C4-2B (cell line): ENCODE measurements around the gene RCSD1.
A peak's percentile ranks its signal among the peaks of the same experiment; 100 is the strongest.

Source experiments
- H3K27ac ChIP-seq: fragments of 450-650 bp; 2 replicates; pipeline ENCODE4 v1.5.1; 2017
- CTCF ChIP-seq: fragments of 450-650 bp; conservative IDR thresholded peaks from 2 replicates; pipeline ENCODE4 v1.5.1; 2017; ENCODE audit warnings: mild to moderate bottlenecking
- ZFX ChIP-seq: fragments of 450-650 bp; IDR thresholded peaks from 2 replicates; pipeline ENCODE4 v1.6.1; 2017

The RCSD1 gene

GRCh38 chr1:167592475-167592874, 37.6 kb upstream of the RCSD1 start:
- no peak overlapping the region for H3K27ac ChIP-seq
- TF ChIP-seq ZFX = no peak

GRCh38 chr1:167593860-167594259, 36.2 kb upstream of the RCSD1 start:
- no peak for TF ChIP-seq CTCF
- H3K27ac ChIP-seq = peak overlapping the region; percentile 30

GRCh38 chr1:167594822-167595221, 35.2 kb upstream of the RCSD1 start:
- H3K27ac ChIP-seq = no peak overlapping the region; the same call in 1 of the 2 replicates
- TF ChIP-seq ZFX (no peak), CTCF (no peak)

- peak; percentile 81 for TF ChIP-seq CTCF
- TF ChIP-seq ZFX = no peak
- peak overlapping the region; percentile 47; the same call in 1 of the 2 replicates for H3K27ac ChIP-seq
These were observed 30.0 kb upstream of the RCSD1 start for GRCh38 chr1:167599957-167600581.

GRCh38 chr1:167601442-167602383, 28.3 kb upstream of the RCSD1 start:
- peak overlapping the region; percentile 9; the same call in 1 of the 2 replicates for H3K27ac ChIP-seq
- TF ChIP-seq CTCF (no peak), ZFX (no peak)

- TF ChIP-seq CTCF (no peak), ZFX (no peak)
- no peak overlapping the region for H3K27ac ChIP-seq
These were observed 27.2 kb upstream of the RCSD1 start for GRCh38 chr1:167602840-167603239.

GRCh38 chr1:167605576-167605975, 24.5 kb upstream of the RCSD1 start:
- TF ChIP-seq CTCF (no peak), ZFX (no peak)

More at GRCh38 chr1:167605576-167605975, 24.5 kb upstream of the RCSD1 start:
- no peak overlapping the region for H3K27ac ChIP-seq
